Stimulated activated CD4-positive, alpha-beta T cell treated with anti-CD3 and anti-CD28 coated beads, TNF-alpha, amount 100 ng/mL, for 48 hours (primary cell): ENCODE results near the gene DAP.
"Not testable (repeated sequence)": the region's sequence is repeated elsewhere in the genome, so short reads cannot be mapped to it uniquely, and the experiment has no call there.

ENCODE experiments used
- DNase-seq, 3 donors: peaks; one replicate each; pipeline ENCODE4 v3.0.0-alpha.2; 2020; ENCODE audit warnings: low read depth in 3 of 3

DAP gene

GRCh38 chr5:10734832-10735523 lies 26.1 kb downstream of the DAP start:
- no peak for DNase-seq

- DNase-seq, result no peak
Measured at GRCh38 chr5:10734037-10734709, 26.9 kb downstream of the DAP start.

- no peak for DNase-seq
Measured at GRCh38 chr5:10733426-10733825, 27.6 kb downstream of the DAP start.

- no peak for DNase-seq
Measured at GRCh38 chr5:10731913-10732312, 29.1 kb downstream of the DAP start.

GRCh38 chr5:10730043-10730351 lies 31.0 kb downstream of the DAP start:
- DNase-seq, result no peak

- DNase-seq, result no peak
Measured at GRCh38 chr5:10729320-10730042, 31.6 kb downstream of the DAP start.

GRCh38 chr5:10728679-10729078 lies 32.4 kb downstream of the DAP start:
- no peak for DNase-seq

- no peak for DNase-seq
Measured at GRCh38 chr5:10727861-10728260, 33.2 kb downstream of the DAP start.

GRCh38 chr5:10726913-10727517 lies 34.0 kb downstream of the DAP start:
- no peak for DNase-seq

GRCh38 chr5:10726179-10726912 lies 34.7 kb downstream of the DAP start:
- DNase-seq, result no peak

- no peak for DNase-seq
Measured at GRCh38 chr5:10725636-10726035, 35.4 kb downstream of the DAP start.

- no peak for DNase-seq
Measured at GRCh38 chr5:10724781-10725507, 36.1 kb downstream of the DAP start.

GRCh38 chr5:10723514-10723913 lies 37.5 kb downstream of the DAP start:
- no peak for DNase-seq

GRCh38 chr5:10720766-10721165 lies 40.3 kb downstream of the DAP start:
- DNase-seq, result not testable (repeated sequence)

- DNase-seq, result no peak
Measured at GRCh38 chr5:10719965-10720364, 41.1 kb downstream of the DAP start.

GRCh38 chr5:10718617-10719016 lies 42.4 kb downstream of the DAP start:
- DNase-seq, result not testable (repeated sequence)

GRCh38 chr5:10716825-10717224 lies 44.2 kb downstream of the DAP start:
- not testable (repeated sequence) for DNase-seq

- no peak for DNase-seq
Measured at GRCh38 chr5:10715605-10716290, 45.3 kb downstream of the DAP start.

- DNase-seq, result no peak
Measured at GRCh38 chr5:10712574-10713366, 48.3 kb downstream of the DAP start.

- DNase-seq, result no peak
Measured at GRCh38 chr5:10711562-10711961, 49.5 kb downstream of the DAP start.
